ENCODE results near the gene ZFAND3.

ZFAND3 gene

DNA sequence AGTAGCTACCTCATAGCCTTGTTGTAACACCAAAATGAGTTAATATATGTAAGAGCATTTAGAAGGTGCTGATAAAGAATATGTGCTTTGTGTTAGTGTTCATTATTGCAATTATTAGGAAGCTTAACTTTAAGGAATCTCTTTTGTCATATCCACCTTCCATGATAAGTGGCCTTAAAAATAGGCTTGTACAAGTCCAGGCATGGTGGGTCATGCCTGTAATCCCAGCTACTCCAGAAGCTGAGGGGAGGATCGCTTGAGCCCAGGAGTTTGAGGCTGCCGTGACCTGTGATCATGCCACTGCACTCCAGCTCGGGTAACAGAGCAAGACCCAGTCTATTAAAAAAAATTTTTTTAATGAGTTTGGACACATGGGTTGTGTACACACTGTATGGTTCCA lies 285.5 kb downstream of the ZFAND3 start:
- DNase-seq (ENCODE audit: extremely low read depth, low read depth), result no peak
- TF ChIP-seq, protein P1, sequence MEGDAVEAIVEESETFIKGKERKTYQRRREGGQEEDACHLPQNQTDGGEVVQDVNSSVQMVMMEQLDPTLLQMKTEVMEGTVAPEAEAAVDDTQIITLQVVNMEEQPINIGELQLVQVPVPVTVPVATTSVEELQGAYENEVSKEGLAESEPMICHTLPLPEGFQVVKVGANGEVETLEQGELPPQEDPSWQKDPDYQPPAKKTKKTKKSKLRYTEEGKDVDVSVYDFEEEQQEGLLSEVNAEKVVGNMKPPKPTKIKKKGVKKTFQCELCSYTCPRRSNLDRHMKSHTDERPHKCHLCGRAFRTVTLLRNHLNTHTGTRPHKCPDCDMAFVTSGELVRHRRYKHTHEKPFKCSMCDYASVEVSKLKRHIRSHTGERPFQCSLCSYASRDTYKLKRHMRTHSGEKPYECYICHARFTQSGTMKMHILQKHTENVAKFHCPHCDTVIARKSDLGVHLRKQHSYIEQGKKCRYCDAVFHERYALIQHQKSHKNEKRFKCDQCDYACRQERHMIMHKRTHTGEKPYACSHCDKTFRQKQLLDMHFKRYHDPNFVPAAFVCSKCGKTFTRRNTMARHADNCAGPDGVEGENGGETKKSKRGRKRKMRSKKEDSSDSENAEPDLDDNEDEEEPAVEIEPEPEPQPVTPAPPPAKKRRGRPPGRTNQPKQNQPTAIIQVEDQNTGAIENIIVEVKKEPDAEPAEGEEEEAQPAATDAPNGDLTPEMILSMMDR (IDR thresholded peaks at IDR 0.05; ENCODE audit: low read depth, low read length), result no peak

DNA sequence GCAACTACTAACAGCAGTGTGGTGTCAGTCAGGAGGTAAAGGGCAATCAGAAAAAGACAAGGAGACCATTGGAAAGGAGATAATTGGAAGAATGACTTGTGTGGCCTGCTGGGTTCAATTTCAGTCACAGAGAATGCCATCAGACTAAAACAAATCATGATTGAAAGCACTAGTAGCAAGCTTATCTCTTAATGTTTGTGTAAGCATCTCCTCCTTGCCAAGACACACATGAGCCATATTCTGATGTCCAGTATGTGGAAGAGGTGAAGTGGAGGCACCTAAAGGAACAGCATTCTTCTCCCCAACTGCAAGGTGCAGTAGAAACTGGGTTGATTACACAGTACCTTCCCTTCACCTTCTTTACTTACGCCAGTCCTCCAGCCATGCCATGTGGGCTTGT lies 287.5 kb downstream of the ZFAND3 start:
- DNase-seq (ENCODE audit: extremely low read depth, low read depth), result no peak
- TF ChIP-seq, protein P1 (IDR thresholded peaks at IDR 0.05; ENCODE audit: low read depth, low read length), result no peak

DNA sequence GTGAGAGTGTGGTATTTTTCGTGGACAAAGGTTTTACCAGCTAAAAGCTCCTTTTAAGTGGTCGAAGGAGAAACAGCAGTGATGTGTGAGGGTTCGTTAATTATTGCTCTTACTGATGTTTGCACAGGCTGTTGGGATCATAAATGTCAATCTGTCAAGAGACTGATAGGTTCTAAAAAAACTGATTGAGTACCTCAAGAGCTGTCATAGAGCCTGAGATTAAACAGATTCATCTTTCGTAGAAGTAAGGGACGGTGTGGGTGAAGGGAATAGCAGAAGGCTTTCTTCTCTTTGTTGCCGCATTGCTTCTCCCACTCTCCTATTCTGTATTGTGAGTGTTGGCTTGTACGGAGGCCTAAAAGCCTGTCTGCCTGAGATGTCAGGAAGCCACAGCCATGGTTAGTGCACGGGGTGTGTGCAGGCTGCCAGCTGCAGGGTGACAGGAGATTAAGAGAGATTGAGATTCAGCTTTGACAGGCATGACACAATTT lies 291.0 kb downstream of the ZFAND3 start:
- no peak for DNase-seq (ENCODE audit: extremely low read depth, low read depth)
- TF ChIP-seq, protein P1 (IDR thresholded peaks at IDR 0.05; ENCODE audit: low read depth, low read length), result no peak

GRCh38 chr6:38112181-38112580 lies 292.7 kb downstream of the ZFAND3 start:
- DNase-seq (ENCODE audit: extremely low read depth, low read depth), result no peak
- TF ChIP-seq, protein P1 (IDR thresholded peaks at IDR 0.05; ENCODE audit: low read depth, low read length), result no peak

DNA sequence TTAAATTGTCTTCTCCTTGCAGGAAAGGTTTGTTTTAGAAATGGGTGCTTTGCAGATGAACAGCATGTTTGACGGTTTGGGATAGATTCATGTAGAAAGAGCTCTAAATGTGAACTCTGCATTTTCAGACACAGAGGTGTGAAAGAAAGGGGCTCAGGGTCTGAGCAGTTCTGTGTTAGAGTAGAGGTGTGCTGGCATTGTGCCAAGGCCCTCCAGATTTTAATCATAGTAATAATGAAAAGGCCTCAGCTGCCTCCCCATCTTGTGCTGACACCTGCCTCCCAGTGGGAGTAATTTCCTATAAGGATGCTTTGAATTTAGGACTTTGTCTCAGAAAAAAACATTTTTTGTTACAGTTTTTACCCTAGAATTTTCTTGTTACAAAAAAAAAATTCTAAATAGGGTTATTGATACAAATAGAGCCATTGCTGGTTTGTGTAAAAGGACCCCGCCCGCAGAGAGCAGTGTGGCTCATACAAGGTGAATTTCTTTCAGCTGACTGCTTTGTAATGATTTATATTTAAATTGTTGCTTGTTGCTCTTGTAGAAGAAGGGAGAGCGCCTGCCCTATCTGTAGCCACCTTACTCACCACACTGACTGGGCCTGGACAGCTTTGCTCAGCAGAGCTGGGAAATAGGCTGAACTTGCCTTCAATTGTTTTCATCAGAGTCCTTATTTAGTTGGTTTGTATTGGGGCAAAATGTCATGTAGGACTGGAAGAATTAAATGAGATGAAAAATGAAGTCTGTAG lies 294.5 kb downstream of the ZFAND3 start:
- no peak for DNase-seq (ENCODE audit: extremely low read depth, low read depth)
- TF ChIP-seq, protein P1 (IDR thresholded peaks at IDR 0.05; ENCODE audit: low read depth, low read length), result no peak

DNA sequence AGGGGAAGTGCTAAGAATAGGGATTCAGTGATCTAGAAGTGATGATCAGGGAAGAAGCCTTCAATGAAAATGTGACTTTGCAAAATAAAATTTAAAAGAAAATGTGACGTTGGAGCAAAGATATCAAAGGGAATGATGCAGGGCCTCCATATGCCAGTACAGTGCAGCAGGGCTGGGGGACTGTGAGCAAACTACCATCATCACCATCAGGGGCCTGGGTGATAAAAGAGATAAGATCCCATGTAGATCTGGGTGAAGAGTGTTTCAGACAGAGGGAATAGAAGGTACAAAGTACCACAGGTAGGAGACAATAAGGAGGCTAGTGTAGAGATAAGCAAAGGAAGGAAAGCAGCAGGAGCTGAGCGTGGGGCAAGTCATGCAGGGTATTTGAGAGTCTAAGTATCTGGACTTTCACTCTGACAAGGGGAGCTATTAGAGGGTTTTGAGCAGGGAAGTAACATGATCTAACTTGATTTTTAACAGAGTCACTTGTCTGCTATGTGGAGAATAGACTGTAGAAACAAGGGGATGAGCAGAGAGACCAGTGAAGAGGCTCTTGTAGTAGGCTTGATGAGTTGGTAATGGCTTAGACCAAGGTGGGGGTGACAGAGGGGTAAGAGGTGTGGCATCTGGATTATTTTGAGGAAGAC lies 295.6 kb downstream of the ZFAND3 start:
- TF ChIP-seq, protein P1 (IDR thresholded peaks at IDR 0.05; ENCODE audit: low read depth, low read length), result no peak
- DNase-seq (ENCODE audit: extremely low read depth, low read depth), result no peak

DNA sequence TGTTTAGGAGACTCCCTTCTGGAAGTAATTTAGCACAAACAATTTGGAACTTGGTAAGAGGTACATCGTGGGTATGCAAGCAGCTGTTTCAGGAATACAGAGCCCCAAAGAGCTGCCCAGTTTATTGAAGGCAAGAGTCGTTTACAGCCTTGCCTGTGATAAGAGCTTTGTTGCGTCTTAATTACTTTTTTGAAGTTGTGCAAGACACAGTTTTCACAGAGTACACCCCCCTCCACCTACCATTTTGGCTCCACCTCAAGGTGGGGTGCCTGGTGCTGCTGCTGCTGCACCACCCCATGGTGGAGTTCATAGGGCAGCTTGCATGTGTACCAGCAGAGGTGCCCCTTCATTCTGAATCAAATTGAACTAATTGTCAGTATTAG lies 296.1 kb downstream of the ZFAND3 start:
- TF ChIP-seq, protein P1 (IDR thresholded peaks at IDR 0.05; ENCODE audit: low read depth, low read length), result no peak
- DNase-seq (ENCODE audit: extremely low read depth, low read depth), result no peak

Data from AG09319 (cell line).